NCI-H526 treated with DMSO at 0.1 percent for 48 hours (cell line): ENCODE data around the gene ATP4A.

ENCODE experiments used
- DNase-seq: peaks from one replicate; lab custom pipeline; 2025; lab: John Stamatoyannopoulos, UW

Gene ATP4A

DNA sequence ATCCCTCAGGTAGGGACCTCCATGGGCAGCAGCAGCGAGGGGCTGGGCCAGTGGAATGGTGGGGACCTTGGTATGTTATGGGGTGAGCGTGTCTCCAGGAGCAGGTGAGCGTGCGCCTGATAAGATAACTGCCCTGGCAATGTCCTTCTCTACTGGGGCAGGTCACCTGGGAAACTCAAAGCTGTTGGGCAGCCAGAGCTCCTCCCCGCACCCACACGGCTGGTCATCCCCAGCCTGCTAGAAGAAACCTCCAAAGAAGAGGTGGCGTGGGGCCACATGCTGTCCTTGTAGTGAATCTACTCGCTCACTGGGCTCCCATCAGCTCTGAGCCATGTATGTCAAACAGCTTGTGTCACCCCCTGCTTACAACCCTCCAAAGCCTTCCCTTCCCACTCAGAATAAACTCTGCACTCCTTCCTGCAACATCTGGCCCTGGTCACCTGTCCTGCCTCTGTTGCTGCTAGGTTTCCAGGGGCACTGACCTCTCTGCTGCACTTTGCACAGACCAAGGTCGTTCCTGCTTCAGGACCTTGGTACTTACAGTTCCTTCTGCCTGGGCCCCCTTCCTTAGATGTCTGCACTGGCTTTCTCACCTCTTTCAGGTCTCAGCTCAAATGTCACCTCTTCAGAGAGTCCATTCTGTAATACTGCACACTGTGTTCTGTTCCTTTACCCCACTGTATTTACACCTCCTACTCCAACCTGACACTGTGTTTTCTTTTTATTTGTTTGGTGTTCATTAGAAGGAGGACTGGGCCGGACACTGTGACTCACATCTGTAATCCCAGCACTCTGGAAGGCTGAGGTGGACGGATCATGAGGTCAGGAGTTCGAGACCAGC lies 1.8 kb upstream of the ATP4A start:
- no peak for DNase-seq

DNA sequence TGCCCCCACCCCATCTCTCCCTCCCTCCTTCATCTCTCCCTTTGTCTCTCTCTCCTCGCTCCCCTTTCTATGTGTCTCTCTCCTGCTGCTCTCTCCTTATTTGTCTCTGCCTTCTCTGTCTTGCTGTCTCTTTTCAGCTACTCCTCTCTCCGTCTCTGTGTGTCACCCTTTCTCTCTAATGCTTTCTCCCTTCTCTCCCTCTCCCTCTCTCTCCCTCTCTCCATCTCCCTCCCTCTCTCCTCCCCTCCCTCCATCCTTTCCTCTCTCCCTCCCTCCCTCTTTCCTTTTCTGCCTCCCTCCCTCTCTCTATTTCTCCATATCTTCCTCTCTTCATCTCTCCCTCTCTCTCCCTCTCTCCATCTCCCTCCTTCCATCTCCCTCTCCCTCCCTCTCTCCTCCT lies 682 bp downstream of the ATP4A start:
- DNase-seq: no peak

DNA sequence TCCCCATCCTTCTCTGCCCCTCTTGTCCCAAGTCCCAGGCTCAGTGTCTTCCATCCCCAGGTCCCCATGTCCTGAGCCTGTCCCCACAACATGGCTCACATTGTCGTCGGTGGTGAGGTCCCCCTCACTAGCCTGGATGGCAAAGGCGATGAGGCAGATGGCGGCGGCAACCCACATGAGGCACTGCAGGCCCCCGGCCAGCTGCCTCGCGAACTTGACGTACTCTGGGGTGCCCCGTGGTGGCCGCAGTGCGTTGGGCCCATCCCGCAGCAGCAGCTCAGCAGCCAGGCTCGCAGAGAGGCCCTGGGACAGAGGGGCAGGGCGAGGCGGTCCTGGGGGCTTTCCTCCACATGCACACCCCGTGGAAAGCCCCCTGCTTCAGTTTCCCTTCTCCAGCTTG lies 1.1 kb downstream of the ATP4A start:
- no peak for DNase-seq

DNA sequence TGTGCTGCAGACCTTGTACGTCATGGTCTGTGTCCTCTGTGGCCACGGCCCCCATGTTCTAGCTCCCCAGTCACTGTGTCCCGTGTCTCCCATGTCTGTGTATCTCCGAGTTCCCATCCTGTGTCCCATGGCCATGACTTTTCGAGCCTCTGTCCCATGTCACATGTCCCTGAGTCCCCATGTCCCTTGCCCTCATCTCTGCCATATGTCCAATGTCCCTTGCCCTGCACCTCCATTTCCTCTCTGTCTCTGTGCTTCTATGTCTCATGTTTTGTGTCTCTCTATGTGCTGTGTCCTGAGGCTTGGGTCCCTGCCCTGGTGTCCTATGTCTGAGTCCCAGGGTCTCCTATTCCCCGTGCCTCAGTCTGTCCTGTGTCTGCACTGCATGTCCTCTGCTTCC lies 2.0 kb downstream of the ATP4A start:
- DNase-seq: no peak

DNA sequence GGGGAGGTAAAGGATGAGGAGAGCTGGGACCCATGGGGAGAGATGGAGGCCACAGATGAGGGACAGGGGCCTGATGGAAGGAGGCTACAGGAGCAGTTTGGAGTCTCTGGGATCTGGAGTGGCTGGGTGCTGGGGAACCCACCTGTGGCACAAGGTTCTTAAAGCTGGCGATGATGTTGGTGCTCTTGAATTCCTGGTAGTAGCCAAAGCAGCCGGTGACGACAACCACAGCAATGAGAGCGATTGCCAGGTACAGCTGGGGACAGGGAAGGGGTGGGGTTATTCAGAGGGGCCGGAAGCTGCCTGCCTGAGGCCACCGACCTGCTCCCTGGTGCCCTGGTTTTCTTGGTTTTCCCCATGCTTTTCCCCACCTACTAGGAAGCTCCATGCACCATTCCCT lies 2.8 kb downstream of the ATP4A start:
- no peak for DNase-seq

DNA sequence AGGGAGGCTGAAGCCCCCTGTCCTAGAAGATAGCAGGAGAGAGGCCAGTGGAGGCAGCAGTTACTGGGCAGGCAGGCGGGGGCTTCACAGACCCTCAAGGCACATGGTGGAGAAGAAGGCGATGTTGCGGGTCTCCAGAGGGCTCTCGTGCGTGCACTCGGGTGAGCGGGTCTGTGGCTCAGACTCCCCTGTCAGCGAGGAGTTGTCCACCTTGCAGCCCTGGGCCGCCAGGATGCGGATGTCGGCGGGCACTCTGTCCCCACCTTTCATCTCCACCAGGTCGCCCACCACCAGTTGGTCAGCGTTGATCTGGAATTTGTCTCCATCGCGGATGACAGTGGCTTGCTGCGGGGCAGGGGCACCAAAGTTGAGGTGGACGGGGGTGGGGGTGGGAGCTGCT lies 3.2 kb downstream of the ATP4A start:
- no peak for DNase-seq

DNA sequence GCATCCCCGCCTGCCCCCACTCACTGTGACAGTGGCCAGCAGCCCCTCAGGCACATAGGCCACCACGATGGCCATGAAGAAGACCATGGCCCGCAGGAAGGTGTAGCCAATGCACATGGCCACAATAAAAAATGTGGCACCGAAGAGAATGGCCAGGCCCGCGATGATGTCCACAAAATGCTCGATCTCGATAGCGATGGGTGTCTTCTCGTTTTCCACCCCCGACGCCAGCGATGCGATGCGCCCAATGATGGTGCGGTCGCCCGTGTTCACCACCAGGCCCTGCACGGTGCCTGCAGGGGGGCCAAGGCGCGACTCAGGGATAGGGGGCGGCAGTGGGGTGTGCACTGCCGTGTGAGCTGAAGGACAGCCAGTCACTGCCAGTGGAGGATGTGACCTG lies 3.7 kb downstream of the ATP4A start:
- no peak for DNase-seq

DNA sequence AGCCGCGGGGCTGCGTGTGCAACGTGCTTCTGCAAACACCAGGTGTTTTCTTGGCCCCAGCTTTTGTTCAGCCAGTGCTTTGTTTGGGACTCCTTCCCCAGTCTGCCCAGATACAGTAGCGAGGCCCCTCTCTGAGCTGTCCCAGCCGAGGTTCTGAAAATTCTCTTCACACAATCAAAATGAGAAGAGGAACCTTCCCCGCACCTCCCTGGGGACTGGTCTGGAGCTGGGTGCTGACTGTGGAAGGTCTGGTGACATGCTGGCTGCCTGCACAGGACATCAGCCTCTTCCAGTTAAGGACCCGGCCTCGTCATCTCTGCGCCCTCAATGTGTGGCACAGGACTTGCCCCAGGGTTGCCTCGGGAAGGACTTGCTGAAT lies 4.2 kb downstream of the ATP4A start:
- no peak for DNase-seq

DNA sequence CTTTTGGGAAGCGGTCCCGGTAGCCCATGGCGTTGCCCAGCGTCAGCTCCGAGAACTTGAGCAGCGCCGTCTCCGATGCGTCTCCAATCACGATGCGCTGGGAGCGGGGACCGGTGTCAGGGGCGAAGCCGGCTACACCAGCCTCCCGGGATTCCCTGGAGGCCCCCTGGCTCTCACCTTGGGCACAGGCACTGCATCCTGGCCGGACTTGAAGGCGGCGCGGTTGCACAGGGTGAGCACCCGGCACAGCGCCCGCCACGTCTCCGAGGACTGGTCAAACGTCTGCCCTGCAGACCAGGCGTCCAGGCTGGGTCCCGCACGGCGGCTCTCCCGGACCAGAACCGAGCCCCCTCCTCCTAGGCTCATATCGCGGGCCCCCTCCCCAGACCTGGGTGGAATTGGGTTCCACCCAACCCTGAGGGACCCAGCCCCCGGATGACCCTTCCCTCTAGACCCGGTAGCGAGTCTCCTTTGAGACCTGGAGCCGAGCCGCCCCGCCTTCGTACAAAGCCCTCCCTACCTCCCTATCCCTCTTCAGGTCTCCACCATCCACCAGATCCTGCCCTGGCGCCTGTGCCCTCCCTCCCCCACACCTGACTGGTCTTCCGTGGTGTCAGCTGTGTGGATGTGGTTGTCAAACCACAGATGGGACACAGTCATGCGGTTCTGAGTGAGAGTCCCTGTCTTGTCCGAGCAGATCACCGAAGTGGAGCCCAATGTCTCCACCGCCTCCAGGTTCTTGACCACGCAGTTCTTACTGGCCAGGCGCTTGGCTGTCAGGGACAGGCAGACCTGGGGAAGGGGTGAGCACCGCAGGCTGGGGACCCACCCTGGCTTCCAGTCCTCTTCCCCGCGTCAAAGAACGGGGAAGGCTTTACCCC lies 4.8 kb downstream of the ATP4A start:
- DNase-seq: no peak

DNA sequence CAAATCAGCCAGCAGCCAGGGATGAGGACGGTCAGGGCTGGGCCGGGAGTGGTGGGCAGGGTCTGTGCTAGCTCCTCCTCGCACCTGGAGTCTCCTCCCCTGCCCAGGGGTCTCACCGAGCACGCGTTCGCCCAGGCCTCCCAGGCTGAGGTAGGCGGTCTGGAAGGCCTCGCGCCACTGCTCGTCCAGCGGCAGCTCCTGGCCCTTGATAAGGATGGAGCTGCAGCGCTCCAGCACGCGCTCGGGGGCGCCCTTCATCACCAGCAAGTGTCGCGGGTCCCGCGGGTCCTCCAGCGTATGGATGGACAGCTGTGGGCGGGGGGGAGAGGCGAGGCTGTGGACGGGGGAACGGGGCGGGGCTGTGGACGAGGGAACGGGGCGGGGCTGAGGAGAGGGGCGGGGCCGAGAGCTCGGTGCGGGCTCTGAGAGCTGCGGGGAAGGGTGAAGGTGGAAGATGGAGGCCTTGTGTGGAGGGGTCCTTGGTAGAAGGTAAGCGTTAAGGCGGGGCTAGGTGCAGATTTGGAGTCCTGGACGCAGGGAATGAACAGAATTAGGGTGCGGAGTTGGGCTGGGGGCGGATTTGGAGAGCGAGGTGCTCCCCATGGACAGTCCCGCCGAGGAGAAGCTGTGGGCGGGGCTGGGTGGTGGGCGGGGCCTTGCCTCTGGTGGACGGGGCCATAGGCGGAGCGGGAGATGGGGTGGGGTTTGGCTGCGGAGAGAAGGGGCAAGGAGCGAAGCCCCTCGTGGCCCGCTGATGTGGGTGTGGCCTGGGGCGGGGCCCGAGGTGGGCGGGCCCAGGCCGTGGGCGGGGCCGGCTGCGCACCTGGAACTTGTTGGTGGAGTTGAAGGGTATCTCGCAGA lies 5.7 kb downstream of the ATP4A start:
- DNase-seq: peak; percentile 89

DNA sequence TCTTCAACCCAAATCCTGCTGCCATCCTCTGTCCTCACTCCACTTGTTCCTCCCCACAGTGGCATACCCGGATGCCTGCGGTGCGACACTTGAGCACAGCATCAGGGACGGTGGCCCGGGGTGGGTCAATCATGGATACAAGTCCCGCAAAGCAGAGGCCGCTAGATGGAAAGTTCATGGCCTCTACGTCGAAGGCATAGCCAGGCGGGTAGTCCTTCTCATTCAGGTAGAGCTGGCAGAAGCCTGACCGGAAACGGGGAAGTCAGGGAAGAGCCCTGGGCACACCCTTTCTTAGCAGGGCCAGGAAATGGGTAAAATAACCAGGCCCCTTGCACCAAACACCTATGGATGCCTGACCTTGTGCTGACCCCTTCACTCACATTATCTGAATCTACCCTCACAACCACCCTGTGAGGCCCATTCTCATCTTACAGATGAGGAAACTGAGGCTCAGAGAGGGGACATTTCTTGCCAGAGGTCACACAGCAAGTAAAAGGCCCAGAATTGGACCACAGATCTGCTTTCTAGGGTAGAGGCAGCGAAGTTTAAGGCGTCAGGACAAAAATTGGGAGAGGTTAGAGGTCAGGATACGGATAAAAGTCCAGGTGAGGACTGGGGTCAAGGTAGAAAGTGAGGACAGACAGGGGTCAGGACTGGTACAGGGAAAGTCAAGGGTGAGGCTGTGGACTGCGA lies 6.5 kb downstream of the ATP4A start:
- DNase-seq: no peak

DNA sequence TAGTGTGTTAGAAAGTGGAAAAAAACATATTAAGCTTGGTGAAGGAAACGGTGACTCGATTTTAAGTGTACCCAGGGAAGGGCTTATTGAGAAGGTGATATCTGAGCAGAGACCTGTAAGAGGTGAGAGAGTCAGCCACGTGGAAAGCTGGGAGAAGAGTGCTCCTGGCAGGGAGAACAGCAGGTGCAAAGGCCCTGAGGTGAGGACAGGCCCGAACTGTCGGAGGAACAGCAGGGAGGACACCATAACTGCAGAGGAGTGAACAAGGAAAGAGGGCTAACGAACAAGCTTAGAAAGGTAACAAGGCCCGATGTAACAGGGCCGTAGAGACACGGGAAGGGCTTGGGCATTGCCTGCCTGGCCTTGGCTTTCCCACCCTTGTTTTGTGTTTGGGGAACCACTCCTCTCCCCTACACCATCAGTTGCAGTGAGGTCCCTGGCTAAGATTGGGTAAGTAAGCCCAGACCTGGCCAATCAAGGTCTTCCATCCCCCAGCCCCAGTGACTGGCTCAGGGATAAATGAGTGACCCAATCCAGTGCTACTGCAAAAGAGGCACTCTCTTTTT lies 7.3 kb downstream of the ATP4A start:
- DNase-seq: no peak

DNA sequence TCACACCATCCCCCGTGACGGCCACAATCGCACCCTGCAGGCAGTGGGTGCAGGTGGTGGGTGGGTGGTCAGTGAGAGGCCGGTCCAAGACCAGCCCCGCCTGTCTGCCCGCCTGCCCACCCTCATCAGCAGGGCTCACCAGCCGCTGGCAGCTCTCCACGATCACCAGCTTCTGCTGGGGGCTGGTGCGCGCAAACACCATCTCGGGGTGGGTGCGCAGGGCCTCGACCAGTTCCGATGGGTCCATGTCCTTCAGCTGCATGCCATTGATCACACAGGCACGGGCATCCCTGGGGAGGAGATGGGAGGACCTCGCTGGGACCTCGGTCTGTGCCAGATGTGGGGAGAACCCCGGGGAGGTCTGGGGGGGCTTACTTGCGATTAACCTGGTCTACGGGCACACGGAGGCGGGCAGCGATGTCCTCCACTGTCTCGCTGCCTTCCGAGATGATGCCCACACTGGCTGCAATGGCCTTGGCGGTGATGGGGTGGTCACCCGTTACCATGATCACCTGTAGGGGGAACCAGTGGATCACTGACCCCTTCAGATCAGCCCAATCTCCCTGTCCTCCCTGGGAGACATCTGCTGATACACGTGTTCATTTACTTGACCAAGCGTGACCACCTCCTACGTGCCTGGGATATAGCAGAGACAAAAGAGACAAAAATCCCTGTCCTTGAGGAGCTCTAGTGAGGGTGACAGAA lies 8.0 kb downstream of the ATP4A start:
- peak; percentile 47 for DNase-seq

DNA sequence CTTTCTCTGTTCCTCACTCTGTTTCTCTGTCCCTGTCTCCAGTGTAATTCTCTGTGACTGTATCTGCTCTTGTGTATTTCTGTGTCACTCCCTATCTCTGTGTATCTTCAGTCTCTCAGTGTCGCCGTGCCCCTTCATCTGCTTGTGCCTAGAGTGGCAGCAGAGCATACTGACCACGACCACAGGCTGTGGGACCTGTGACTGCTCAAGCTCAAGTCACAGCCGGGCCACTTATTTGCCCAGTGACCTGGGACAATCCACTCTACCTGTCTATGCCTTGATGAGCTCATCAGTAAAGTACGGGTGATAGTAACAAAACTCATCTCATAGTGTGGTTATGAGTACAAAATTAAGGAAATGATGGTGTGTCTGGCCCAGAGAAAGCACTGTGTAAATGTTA lies 9.4 kb downstream of the ATP4A start:
- no peak for DNase-seq

DNA sequence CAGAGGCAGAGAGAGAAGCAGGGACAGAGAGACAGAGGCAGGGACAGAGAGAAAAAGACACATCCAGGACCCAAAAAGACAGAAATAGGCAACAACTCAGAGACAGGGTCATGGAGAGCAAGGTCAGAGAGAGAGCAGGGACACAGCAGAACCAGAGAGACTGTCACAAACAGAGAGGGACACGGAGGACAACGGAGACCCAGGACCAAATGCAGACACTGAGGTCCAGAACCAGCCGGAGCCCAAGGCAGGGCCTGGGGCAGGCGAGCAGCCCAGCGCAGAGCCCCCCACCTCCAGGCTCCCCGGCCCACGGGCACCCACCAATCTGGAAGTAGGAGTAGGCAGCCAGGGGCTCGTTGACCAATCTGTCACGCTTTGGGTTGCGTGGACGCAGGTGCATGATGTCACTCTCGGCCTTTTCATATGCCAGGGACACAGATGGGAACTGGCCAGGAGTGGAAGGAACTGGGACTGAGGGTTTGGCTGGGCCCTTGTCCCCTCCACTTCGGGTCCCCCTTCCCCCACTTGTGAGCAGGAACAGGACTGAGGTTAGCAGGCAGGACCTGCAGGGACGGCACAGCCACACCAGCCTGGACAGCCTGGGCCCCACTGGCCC lies 10.0 kb downstream of the ATP4A start:
- DNase-seq: no peak

DNA sequence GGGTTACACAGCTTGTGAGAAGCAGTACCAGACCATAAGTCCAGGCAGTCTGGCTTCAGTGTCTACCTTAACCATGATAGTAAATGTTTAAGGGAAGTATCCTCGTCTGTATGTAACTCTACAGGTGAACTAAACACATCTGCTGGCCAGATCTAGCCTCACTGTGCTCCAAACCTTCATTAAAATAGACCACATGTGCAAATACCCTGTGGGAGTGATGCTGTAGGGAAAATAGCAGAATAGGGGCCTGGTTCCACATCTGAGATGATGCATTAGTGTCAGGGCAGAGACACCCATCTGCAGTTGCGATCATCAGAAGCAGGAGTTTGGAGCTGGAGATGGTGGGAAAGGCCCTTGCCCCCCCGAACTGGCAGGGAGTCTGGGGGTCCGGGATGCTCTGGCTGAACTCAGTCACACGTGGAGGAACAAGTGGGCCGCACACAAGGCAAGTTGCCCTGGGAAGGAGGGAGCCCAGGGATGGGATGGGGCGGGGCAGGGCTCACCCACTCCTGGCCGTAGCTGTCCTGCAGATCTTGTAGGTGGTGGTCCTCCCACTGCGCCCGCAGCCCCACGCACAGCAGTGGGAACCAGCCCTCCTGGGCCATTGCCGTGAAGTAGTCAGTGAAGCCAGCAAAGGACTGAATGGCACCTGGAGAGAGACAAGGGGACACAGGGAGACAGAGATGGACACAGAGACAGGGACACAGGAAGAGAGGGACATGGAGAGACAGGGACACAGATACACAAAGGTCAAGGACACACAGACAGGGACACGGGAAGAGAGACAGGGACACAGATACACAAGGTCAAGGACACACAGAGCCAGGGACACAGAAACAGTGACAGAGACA lies 10.7 kb downstream of the ATP4A start:
- DNase-seq: no peak

DNA sequence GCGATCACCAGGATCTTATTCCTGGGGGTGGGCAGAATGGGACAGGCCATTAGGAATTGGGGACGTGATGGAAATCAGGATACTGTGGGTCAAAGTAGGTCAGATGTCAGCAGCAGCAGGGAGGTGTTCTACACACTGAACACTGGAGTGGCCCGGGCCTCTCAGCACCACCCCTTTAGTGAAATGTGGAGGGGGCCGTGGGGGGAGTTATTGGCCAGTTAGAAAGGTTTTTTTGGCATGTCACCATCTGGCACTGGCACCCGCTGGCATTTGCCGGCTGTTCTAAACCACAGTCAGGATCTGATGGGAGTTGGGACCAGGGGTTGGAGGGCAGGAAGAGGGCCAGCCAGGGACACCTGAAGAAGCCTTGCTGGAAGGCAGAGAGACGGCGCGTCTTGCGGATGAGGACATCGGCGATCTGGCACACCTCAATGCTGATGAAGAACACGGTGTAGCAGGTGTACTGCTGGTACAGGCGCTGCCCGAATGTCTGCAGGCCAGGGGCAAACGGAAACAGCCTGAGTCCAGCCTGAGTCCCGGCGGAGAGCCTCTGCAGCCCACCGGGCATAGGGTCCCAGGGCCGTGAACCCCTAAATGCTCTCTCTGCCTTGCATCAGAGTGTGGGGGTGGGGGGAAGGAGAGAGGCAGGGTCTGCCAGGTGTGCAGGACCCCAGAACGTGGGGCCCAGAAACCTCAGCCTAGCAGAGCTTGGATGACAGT lies 12.2 kb downstream of the ATP4A start:
- DNase-seq: no peak

DNA sequence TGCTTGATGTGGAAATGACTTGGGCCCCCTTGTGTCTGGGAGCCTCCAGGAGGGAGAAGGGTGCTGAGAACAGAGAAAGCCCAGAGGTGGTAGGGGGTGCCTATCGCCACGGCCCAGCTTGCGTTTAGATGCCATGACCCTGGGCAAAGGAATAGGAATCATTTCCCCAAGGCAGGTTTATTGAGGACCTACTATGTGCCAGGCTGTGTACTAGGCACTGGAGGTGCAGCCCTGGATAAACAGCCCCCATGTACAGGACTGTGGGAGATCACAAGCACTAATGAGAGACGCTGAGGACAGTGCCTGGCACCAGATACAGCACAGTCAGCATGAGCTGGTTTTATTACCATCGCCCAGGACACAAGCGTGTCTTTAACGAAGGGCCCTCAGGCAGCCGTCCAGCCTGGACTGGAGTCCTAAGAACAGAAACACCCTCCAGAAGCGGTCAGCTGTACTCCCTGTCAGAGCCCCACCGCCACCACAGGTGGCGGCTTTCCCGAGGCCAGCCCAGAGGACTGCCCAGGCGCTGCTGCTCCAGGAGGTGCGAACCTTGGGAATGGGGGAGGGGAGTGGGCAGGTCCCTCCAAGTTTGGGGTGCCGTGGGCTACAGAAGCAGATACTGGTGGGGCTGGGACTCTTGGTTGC lies 13.5 kb downstream of the ATP4A start:
- no peak for DNase-seq
